Activated CD4-positive, alpha-beta memory T cell treated with anti-CD3 and anti-CD28 coated beads for 36 hours (primary cell): ENCODE results near the gene SERPINB2. TPM values are rescaled to one million over a fixed set of nuclear protein-coding genes. Genes with fewer than 3 reads are reported as not detected.
A peak's percentile ranks its signal among the peaks of the same experiment; 100 is the strongest.
"Not testable (repeated sequence)": the region's sequence is repeated elsewhere in the genome, so short reads cannot be mapped to it uniquely, and the experiment has no call there.

Source experiments
- CTCF ChIA-PET: fragments of 350-600 bp; sonication (Branson Sonifier 250); formaldehyde crosslinking; loops from one replicate; lab custom pipeline; 2021; ENCODE audit warnings: antibody characterized with exemption, inconsistent platforms; lab: Charles Lee
- POLR2A ChIA-PET: fragments of 350-600 bp; sonication (Branson Sonifier 250); formaldehyde crosslinking; loops from one replicate; lab custom pipeline; 2021; ENCODE audit warnings: antibody characterized with exemption; lab: Charles Lee
- DNase-seq: peaks from one replicate; pipeline ENCODE4 v3.0.0-alpha.2; 2020
- H3K27ac Mint-ChIP-seq: one replicate; pipeline ENCODE4 v1.8.0; 2021; ENCODE audit warnings: mixed read lengths
- H3K27me3 Mint-ChIP-seq: one replicate; pipeline ENCODE4 v1.8.0; 2021; ENCODE audit warnings: mixed read lengths
- H3K36me3 Mint-ChIP-seq: one replicate; pipeline ENCODE4 v1.8.0; 2021; ENCODE audit warnings: mixed read lengths
- H3K4me1 Mint-ChIP-seq: one replicate; pipeline ENCODE4 v1.8.0; 2021; ENCODE audit warnings: low read depth, mixed read lengths
- H3K4me3 Mint-ChIP-seq: one replicate; pipeline ENCODE4 v1.8.0; 2021; ENCODE audit warnings: mild to moderate bottlenecking, mixed read lengths
- H3K9me3 Mint-ChIP-seq: one replicate; pipeline ENCODE4 v1.8.0; 2021; ENCODE audit warnings: mixed read lengths
- intact Hi-C: fragments of 100-400 bp; cut with micrococcal nuclease; formaldehyde crosslinking; loops from one replicate; pipeline ENCODE4 v1.15.1; 2023
- total RNA-seq, 2 experiments: library from RNA; stranded (reverse); gene quantifications; one replicate each; pipeline ENCODE4 v1.2.3, GENCODE V29; 2021

SERPINB2 gene
- total RNA-seq, 2 experiments from 2014 or later = not detected

DNA sequence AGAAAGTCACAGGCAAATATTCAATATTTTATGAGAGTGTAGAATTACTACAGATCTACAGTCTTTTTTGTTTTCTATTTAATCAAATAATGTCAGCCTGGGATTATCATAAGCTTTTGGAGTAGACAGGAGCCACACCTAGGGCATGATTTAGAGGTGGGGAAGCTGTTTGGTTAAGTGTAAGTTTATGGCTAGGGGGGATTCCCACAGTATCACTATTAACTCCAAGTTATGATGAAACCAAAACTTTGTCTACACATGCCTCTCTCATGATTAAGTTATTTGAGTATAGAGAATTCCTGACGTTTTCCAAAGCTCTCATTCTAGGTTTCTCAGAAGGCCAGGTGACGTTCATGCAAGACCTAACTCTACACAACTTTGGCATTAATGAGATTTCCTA is 22.4 kb downstream of the SERPINB2 start:
- Mint-ChIP-seq H3K27ac (no peak overlapping the region), H3K4me3 (no peak overlapping the region), H3K4me1 (peaks cover 2% of the 10 kb centered on the region), H3K36me3 (no peaks in the 10 kb centered on the region), H3K27me3 (peaks cover 27% of the 10 kb centered on the region), H3K9me3 (no peaks in the 10 kb centered on the region)
- no peak for DNase-seq
- POLR2A ChIA-PET = no interaction called here
- CTCF ChIA-PET = no interaction called here
- intact Hi-C loops = no loop called here

- intact Hi-C loops = no loop called here
- DNase-seq = no peak
- CTCF ChIA-PET = no interaction called here
Measured at GRCh38 chr18:63917817-63918216, 30.3 kb downstream of the SERPINB2 start.

GRCh38 chr18:63922049-63922448 is 34.5 kb downstream of the SERPINB2 start:
- Mint-ChIP-seq H3K4me3 (no peak overlapping the region), H3K36me3 (no peaks in the 10 kb centered on the region), H3K27ac (no peak overlapping the region), H3K4me1 (no peaks in the 10 kb centered on the region), H3K27me3 (peaks cover 25% of the 10 kb centered on the region), H3K9me3 (no peaks in the 10 kb centered on the region)
- POLR2A ChIA-PET = no interaction called here
- intact Hi-C loops = no loop called here
- CTCF ChIA-PET = interaction anchor here (2.1 kb wide), 1 partner anchor 16 kb away, joined by 11 read pairs; no protein-coding TSS in a partner anchor
- DNase-seq = no peak

More at GRCh38 chr18:63917817-63918216, 30.3 kb downstream of the SERPINB2 start:
- H3K36me3 Mint-ChIP-seq = no peaks in the 10 kb centered on the region
- POLR2A ChIA-PET = no interaction called here
- no peaks in the 10 kb centered on the region for H3K4me1 Mint-ChIP-seq
- no peaks in the 10 kb centered on the region for H3K9me3 Mint-ChIP-seq
- H3K4me3 Mint-ChIP-seq = no peak overlapping the region
- H3K27me3 Mint-ChIP-seq = peaks cover 23% of the 10 kb centered on the region
- no peak overlapping the region for H3K27ac Mint-ChIP-seq

DNA sequence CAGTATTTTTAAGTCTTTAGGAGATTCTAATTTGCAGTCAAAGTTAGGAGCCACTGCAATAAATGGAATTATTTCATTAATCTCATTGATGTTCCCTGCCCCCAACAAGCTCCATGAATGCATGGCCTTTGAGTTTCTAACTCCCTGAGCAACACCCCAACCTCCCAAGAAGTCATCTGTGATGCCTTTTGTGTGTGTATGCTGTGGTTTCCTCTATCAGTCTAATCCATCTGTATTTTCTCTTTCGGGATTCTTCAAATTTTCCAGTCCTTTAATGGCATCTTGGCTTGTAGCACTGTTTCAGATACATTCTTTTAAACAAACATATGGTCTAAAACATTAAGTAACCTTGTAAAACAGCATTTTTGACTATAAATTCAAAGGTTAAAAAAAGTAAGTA is 37.0 kb downstream of the SERPINB2 start:
- no peak for DNase-seq
- no peaks in the 10 kb centered on the region for H3K36me3 Mint-ChIP-seq
- peaks cover 24% of the 10 kb centered on the region for H3K27me3 Mint-ChIP-seq
- H3K4me1 Mint-ChIP-seq = no peaks in the 10 kb centered on the region
- ChIA-PET CTCF (interaction anchor here (1.1 kb wide), 1 partner anchor 12 kb away, joined by 3 read pairs; no protein-coding TSS in a partner anchor), POLR2A (no interaction called here)
- no peaks in the 10 kb centered on the region for H3K9me3 Mint-ChIP-seq
- intact Hi-C loops = no loop called here
- H3K4me3 Mint-ChIP-seq = no peak overlapping the region
- no peak overlapping the region for H3K27ac Mint-ChIP-seq

DNA sequence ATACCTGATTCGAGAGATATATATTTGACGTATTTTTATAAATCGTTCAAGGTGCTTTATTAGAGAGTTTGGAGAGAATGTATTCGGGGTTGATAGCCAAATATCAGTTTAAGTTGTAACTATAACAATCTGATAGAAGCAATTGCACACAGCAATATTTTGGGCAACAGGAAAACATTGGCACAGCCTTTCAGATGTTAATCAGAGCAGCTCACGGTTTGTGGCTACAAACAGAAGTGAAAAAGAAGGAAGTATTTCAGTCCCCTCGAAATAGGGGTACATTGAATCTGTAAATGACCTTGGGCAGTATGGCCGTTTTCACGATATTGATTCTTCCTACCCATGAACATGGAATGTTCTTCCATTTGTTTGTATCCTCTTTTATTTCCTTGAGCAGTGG is 40.8 kb downstream of the SERPINB2 start:
- POLR2A ChIA-PET = no interaction called here
- H3K4me1 Mint-ChIP-seq = no peaks in the 10 kb centered on the region
- no peaks in the 10 kb centered on the region for H3K36me3 Mint-ChIP-seq
- no peak overlapping the region for H3K4me3 Mint-ChIP-seq
- no peak for DNase-seq
- CTCF ChIA-PET = no interaction called here
- H3K27me3 Mint-ChIP-seq = peaks cover 22% of the 10 kb centered on the region
- no peaks in the 10 kb centered on the region for H3K9me3 Mint-ChIP-seq
- intact Hi-C loops = no loop called here
- H3K27ac Mint-ChIP-seq = no peak overlapping the region

DNA sequence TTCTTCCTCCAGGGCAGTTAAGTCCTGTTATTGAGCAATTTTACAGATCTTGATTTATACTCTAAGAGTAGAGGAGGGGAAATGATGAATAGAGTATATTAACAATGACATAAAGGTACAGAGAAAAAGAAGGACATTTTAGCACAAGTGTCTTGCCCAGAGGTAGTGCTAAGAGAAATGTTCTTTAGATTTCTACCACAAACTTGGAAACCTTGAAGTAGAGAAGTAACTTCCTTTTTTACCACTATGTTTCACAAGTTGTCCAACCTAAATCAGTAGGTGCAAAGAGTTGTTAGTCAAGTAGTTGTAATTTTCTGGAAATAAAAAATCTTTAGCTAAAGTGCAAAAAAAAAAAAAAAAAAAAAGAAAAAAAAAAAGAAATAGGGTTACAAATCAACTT is 41.9 kb downstream of the SERPINB2 start:
- intact Hi-C loops, H3K9me3 Mint-ChIP-seq, H3K4me3 Mint-ChIP-seq, CTCF ChIA-PET, H3K27ac Mint-ChIP-seq, H3K36me3 Mint-ChIP-seq, POLR2A ChIA-PET, DNase-seq, H3K4me1 Mint-ChIP-seq: not testable (repeated sequence)
- peaks cover 15% of the 10 kb centered on the region for H3K27me3 Mint-ChIP-seq

DNA sequence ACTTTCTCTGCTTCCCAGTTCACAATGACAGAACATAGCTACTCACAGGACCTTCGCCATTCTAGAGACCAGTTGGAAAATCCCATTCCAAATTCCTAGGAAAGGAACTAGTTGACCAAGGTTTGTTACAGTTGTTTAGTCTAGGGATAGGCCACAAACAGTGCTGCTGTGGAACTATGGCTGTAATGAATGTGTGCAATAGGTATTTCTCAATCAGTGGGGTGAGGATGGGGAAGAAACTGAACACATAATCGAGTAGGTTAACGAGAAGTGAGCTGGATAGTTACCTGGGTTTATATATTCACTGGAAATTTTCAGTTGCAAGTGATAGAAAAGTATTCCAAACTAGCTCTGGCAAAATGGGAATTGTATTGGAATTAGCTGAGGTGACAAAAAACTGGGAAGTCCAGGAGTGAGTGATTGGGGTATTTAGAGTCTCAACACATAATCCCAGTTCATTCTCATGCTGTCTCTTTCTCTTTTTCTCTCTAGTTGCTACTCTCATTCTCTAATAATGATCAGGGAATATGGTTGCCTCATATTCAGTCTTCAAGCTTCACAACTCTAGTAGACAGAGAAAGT is 43.4 kb downstream of the SERPINB2 start:
- Mint-ChIP-seq H3K27ac (no peak overlapping the region), H3K4me3 (no peak overlapping the region), H3K27me3 (peaks cover 15% of the 10 kb centered on the region), H3K4me1 (no peaks in the 10 kb centered on the region), H3K9me3 (no peaks in the 10 kb centered on the region), H3K36me3 (no peaks in the 10 kb centered on the region)
- no peak for DNase-seq
- intact Hi-C loops = no loop called here
- POLR2A ChIA-PET = no interaction called here
- CTCF ChIA-PET = interaction anchor here (1.1 kb wide), 1 partner anchor 33 kb away, joined by 3 read pairs; no protein-coding TSS in a partner anchor

DNA sequence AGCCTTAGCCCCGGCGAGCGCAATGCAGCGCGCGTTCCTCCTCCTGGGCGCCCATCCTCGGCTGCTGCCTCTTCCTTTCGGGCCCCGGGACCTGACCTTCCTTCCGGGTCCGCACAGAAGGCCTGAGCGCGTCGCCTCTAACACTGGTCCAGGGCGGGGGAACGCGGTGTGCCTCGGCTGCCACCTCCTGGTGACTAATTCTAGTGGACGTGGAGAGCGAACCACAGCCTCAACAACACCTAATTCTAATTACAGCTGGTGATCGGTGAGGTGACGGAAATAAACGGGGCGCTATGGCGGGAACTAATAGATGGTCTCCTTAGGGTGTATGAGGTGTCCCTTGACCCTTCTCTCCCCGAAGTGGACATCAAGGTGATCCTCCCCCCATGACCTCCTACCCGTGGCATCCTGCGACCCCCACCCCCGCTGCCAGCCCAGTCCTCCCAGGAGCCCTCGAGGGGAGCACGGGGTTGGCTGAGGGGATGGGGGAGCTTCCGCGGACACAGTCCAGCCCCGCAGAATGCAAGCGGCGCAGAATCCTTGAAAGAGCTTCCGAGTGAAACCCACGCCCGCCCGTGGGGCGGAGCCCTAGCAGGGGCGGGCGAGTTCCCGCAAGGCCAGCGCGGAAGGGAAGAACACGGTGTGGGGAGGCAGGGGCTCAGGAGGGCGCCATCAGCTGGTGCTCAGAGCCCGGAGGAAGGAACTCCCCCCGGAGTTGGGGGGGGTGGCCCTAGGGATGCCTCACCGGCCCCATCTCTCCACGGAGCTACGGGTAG is 48.8 kb downstream of the SERPINB2 start:
- Mint-ChIP-seq H3K9me3 (no peaks in the 10 kb centered on the region), H3K27me3 (peaks cover 8% of the 10 kb centered on the region), H3K4me3 (peak overlapping the region; percentile 67), H3K4me1 (no peaks in the 10 kb centered on the region), H3K27ac (no peak overlapping the region), H3K36me3 (no peaks in the 10 kb centered on the region)
- DNase-seq = peak; percentile 82
- CTCF ChIA-PET = interaction anchor here (0.6 to 6.9 kb wide), 31 partner anchors 9 to 425 kb away, joined by 3 to 69 read pairs (median 4); partner anchors contain the start of genes HMSD, SERPINB10 and SERPINB2
- POLR2A ChIA-PET = no interaction called here
- intact Hi-C loops = loop anchor here (1.0 to 5.0 kb wide), 5 partner anchors 15 to 419 kb away; no protein-coding TSS in a partner anchor

- DNase-seq = no peak
- CTCF ChIA-PET = interaction anchor here (0.6 to 6.9 kb wide), 25 partner anchors 12 to 426 kb away, joined by 3 to 69 read pairs (median 5); partner anchors contain the start of genes HMSD and SERPINB10
- Mint-ChIP-seq H3K4me3 (no peak overlapping the region), H3K4me1 (no peaks in the 10 kb centered on the region), H3K27ac (no peak overlapping the region), H3K27me3 (peaks cover 8% of the 10 kb centered on the region), H3K9me3 (no peaks in the 10 kb centered on the region), H3K36me3 (no peaks in the 10 kb centered on the region)
- intact Hi-C loops = loop anchor here (1.0 to 5.0 kb wide), 5 partner anchors 14 to 420 kb away; no protein-coding TSS in a partner anchor
- POLR2A ChIA-PET = no interaction called here
Measured at GRCh38 chr18:63936932-63937393, 49.5 kb downstream of the SERPINB2 start.

DNA sequence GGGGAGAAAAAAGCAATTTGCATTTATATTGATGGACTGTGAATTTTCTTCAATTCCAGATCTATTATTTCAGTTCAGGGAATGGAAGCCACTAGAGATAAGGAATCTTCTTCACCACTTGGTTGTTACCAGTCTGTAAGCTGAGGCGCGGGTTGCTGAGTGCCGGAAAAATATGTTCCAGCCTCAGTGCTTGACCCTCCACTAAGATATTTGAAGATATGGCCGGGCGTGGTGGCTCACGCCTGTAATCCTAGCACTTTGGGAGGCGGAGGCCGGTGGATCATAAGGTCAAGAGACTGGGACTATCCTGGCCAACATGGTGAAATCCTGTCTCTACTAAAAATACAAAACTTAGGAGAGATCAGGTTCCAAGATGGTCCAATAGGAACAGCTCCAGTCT is 52.5 kb downstream of the SERPINB2 start:
- intact Hi-C loops = no loop called here
- POLR2A ChIA-PET = no interaction called here
- no peak for DNase-seq
- Mint-ChIP-seq H3K36me3 (no peaks in the 10 kb centered on the region), H3K9me3 (no peaks in the 10 kb centered on the region), H3K27ac (no peak overlapping the region), H3K27me3 (peaks cover 18% of the 10 kb centered on the region), H3K4me1 (no peaks in the 10 kb centered on the region), H3K4me3 (no peak overlapping the region)
- CTCF ChIA-PET = interaction anchor here (1.2 kb wide), 1 partner anchor 24 kb away, joined by 5 read pairs; no protein-coding TSS in a partner anchor

- DNase-seq, POLR2A ChIA-PET, H3K27ac Mint-ChIP-seq, H3K4me1 Mint-ChIP-seq, intact Hi-C loops, H3K9me3 Mint-ChIP-seq, H3K36me3 Mint-ChIP-seq, H3K4me3 Mint-ChIP-seq: not testable (repeated sequence)
- H3K27me3 Mint-ChIP-seq = peaks cover 16% of the 10 kb centered on the region
- CTCF ChIA-PET = interaction anchor here (1.2 kb wide), 1 partner anchor 23 kb away, joined by 5 read pairs; no protein-coding TSS in a partner anchor
Measured at GRCh38 chr18:63940543-63941050, 53.1 kb downstream of the SERPINB2 start.
